Ishikawa (cell line): ENCODE results near the gene PIPOX.

Experiments used
- CEBPB ChIP-seq: IDR thresholded peaks from 2 replicates; pipeline ENCODE4 v1.6.1; 2012
- CREB1 ChIP-seq: IDR thresholded peaks from 2 replicates; pipeline ENCODE4 v1.6.1; 2012; ENCODE audit warnings: low read depth
- EGR1 ChIP-seq: IDR thresholded peaks from 2 replicates; pipeline ENCODE4 v1.6.1; 2012
- EP300 ChIP-seq: IDR thresholded peaks from 2 replicates; pipeline ENCODE4 v1.6.1; 2012; ENCODE audit warnings: borderline replicate concordance
- FOXM1 ChIP-seq: IDR thresholded peaks from 2 replicates; pipeline ENCODE4 v1.6.1; 2012; ENCODE audit warnings: low read depth, borderline replicate concordance
- MAX ChIP-seq: IDR thresholded peaks from 2 replicates; pipeline ENCODE4 v1.6.1; 2012
- NFIC ChIP-seq: IDR thresholded peaks from 2 replicates; pipeline ENCODE4 v1.6.1; 2012
- RAD21 ChIP-seq: IDR thresholded peaks from 2 replicates; pipeline ENCODE4 v1.6.1; 2012; ENCODE audit warnings: low read depth
- REST ChIP-seq: IDR thresholded peaks from 2 replicates; pipeline ENCODE4 v1.6.1; 2012; ENCODE audit warnings: low read depth, mild to moderate bottlenecking
- TAF1 ChIP-seq: IDR thresholded peaks from 2 replicates; pipeline ENCODE4 v1.6.1; 2012; ENCODE audit warnings: low read depth, mild to moderate bottlenecking
- TCF12 ChIP-seq: IDR thresholded peaks from 2 replicates; pipeline ENCODE4 v1.6.1; 2012; ENCODE audit warnings: low read depth
- TEAD4 ChIP-seq: IDR thresholded peaks from 2 replicates; pipeline ENCODE4 v1.6.1; 2012
- USF1 ChIP-seq: IDR thresholded peaks from 2 replicates; pipeline ENCODE4 v1.6.1; 2012
- YY1 ChIP-seq: IDR thresholded peaks from 2 replicates; pipeline ENCODE4 v1.6.1; 2012; ENCODE audit warnings: low read depth
- ZBTB7A ChIP-seq: IDR thresholded peaks from 2 replicates; pipeline ENCODE4 v1.6.1; 2012; ENCODE audit warnings: low read depth

PIPOX gene

GRCh38 chr17:29005936-29006511, 36.9 kb upstream of the PIPOX start, which contains the start of gene SEZ6:
Gene SEZ6 (minus strand): TSS chr17:29006033. CDS start chr17:29005869, 164 bp downstream.
- TF ChIP-seq FOXM1 (no peak), MAX (peak; percentile 52; the same call in 1 of the 2 replicates), RAD21 (peak; percentile 22; the same call in 1 of the 2 replicates), NFIC (0 out of 2 replicates have a peak, but pooled peaks have one; percentile 17), EP300 (peak; percentile 35; the same call in 1 of the 2 replicates), EGR1 (peak; percentile 35), REST (peak; percentile 90), ZBTB7A (peak; percentile 26; the same call in 1 of the 2 replicates), USF1 (no peak), CEBPB (no peak), TAF1 (no peak), YY1 (peak; percentile 67; the same call in 1 of the 2 replicates), TEAD4 (0 out of 2 replicates have a peak, but pooled peaks have one; percentile 6)

- no peak for TF ChIP-seq ZBTB7A
- TF ChIP-seq FOXM1, result no peak
- no peak for TF ChIP-seq REST
- TF ChIP-seq TAF1, result no peak
- no peak for TF ChIP-seq TEAD4
- TF ChIP-seq TCF12, result no peak
- TF ChIP-seq EP300, result no peak
- no peak for TF ChIP-seq CREB1
These were observed 35.5 kb upstream of the PIPOX start for GRCh38 chr17:29007456-29007855.

GRCh38 chr17:29007860-29008455, 35.0 kb upstream of the PIPOX start:
- TF ChIP-seq MAX, result no peak
- TF ChIP-seq ZBTB7A, result no peak
- no peak for TF ChIP-seq RAD21
- TF ChIP-seq TEAD4, result no peak
- no peak for TF ChIP-seq CEBPB
- TF ChIP-seq TAF1, result no peak
- no peak for TF ChIP-seq REST
- no peak for TF ChIP-seq EP300
- TF ChIP-seq YY1, result no peak
- no peak for TF ChIP-seq NFIC
- no peak for TF ChIP-seq TCF12

- no peak for TF ChIP-seq NFIC
- TF ChIP-seq TEAD4, result no peak
- no peak for TF ChIP-seq MAX
- TF ChIP-seq CREB1, result no peak
- no peak for TF ChIP-seq FOXM1
- no peak for TF ChIP-seq REST
- no peak for TF ChIP-seq CEBPB
- TF ChIP-seq YY1, result no peak
- TF ChIP-seq EP300, result no peak
- TF ChIP-seq TCF12, result no peak
These were observed 34.4 kb upstream of the PIPOX start for GRCh38 chr17:29008591-29008990.
